ENCODE results near the gene MYOD1.

Gene MYOD1

GRCh38 chr11:17751558-17751957 is 32.2 kb downstream of the MYOD1 start:
- TF ChIP-seq, protein P1, sequence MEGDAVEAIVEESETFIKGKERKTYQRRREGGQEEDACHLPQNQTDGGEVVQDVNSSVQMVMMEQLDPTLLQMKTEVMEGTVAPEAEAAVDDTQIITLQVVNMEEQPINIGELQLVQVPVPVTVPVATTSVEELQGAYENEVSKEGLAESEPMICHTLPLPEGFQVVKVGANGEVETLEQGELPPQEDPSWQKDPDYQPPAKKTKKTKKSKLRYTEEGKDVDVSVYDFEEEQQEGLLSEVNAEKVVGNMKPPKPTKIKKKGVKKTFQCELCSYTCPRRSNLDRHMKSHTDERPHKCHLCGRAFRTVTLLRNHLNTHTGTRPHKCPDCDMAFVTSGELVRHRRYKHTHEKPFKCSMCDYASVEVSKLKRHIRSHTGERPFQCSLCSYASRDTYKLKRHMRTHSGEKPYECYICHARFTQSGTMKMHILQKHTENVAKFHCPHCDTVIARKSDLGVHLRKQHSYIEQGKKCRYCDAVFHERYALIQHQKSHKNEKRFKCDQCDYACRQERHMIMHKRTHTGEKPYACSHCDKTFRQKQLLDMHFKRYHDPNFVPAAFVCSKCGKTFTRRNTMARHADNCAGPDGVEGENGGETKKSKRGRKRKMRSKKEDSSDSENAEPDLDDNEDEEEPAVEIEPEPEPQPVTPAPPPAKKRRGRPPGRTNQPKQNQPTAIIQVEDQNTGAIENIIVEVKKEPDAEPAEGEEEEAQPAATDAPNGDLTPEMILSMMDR (conservative IDR thresholded peaks at IDR 0.05) = no peak
- H3K27ac ChIP-seq = no peak overlapping the region

GRCh38 chr11:17752144-17752543 is 32.8 kb downstream of the MYOD1 start:
- TF ChIP-seq, protein P1 (conservative IDR thresholded peaks at IDR 0.05) = no peak
- no peak overlapping the region for H3K27ac ChIP-seq

GRCh38 chr11:17753153-17753552 is 33.8 kb downstream of the MYOD1 start:
- H3K27ac ChIP-seq = no peak overlapping the region
- TF ChIP-seq, protein P1 (conservative IDR thresholded peaks at IDR 0.05) = no peak

DNA sequence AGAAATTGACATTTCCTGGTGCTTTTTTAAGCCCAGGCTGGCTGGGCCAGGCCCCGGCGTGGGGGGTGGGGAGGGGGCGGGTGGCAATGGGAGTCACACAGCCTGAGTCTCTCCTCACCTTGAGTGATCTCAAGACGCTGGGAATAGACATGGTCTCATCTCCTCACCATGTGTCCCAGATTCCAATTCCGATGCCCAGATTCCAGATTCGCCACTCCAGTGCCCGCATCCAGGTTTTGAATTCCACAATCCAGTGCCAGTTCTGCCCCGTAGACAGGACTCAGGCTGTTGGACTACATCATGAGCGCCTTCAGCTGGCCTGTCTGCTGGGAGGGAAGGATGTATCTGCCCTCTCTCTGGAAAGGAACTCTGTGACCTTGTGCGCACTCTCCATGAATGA is 34.3 kb downstream of the MYOD1 start:
- TF ChIP-seq, protein P1 (conservative IDR thresholded peaks at IDR 0.05) = no peak
- H3K27ac ChIP-seq = no peak overlapping the region

GRCh38 chr11:17755891-17756290 is 36.5 kb downstream of the MYOD1 start:
- TF ChIP-seq, protein P1 (conservative IDR thresholded peaks at IDR 0.05) = no peak
- no peak overlapping the region for H3K27ac ChIP-seq

DNA sequence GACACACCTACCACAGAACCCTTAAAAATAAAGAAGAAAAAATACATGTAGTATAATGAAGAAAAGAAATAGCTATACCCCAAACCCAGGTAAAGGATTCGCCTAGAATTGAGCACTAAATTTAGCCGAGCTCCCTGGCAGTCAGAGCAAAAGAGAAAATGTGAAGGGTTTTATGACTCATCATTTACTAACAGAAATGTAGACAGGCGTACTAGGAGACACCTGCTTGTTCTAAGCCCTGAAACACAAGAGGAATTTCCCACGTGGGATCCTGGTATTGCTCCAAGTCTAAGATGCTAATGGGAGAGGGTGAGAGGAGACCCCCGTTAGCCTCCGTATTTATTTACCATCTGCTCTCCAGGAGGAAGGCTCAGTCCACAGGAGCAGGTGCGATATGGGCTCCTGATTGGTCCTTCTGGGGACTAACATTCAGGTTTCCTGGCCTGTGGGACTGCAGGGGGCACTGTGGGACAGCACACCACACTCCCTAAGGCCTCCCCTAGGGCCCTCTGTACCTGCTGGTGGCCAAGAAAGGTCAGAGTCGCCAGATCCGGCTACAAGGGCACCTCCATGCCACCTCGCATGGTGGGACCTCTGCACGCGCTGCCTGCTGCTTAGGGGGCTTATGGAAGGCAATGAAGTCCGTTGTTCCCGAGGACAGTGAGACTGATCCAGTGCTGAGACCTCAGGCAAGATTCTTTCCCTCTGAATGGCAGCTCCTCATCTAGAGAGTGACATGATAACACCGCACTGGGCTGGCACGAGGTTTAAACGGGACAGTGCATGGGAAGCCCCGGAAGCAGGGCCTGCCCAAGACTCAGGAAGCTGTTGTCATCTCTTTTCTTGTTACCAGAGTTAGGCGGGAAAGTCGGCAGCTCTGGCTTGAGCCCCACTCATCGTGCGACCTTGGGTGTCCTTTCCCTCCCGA is 41.0 kb downstream of the MYOD1 start:
- no peak overlapping the region for H3K27ac ChIP-seq
- TF ChIP-seq, protein P1 (conservative IDR thresholded peaks at IDR 0.05) = peak; percentile 70

DNA sequence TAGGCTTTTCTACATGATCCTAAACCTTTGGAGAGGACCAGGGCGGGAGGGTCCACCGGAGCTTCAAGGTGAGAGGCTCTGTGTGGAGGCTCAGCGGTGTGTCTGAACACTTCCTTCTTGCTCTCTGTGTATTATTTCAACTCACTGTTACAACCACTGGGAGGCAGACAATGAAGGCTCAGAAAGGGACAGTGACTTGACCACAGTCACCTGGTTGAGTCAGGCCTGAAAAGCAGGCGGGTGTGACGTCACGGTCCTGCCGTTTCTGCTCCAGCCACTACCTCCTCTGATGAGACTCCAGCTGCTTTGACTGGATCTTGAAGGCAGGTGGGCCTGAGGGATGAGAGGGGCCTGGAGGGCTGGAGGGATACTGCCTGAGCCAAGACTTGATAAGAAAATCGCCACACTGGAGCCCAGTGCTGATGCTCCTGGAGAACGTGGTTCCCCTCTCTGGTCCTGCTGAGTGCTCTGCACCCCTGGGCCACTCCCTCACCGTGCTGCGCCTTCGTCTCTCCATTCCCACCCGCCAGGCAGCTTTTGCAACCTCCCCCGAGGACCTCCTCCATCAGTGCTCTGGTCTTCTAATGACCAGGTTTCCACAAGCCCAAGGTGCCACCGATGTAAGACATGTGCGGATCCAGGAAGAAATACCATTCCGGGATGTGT is 43.1 kb downstream of the MYOD1 start:
- TF ChIP-seq, protein P1 (conservative IDR thresholded peaks at IDR 0.05) = no peak
- no peak overlapping the region for H3K27ac ChIP-seq

Measured in VCaP (cell line).